SK-N-MC (cell line): ENCODE results near the gene GALNT14.

Experiments used
- EZH2 ChIP-seq: fragments of 200-600 bp; sonication (generic); IDR thresholded peaks from one replicate; pipeline ENCODE4 v1.6.1; 2017; ENCODE audit warnings: antibody characterized with exemption
- FOXP2 ChIP-seq: optimal IDR thresholded peaks from 2 replicates; pipeline ENCODE3; 2011; ENCODE audit warnings: mild to moderate bottlenecking, moderate library complexity; ENCODE audit not compliant: insufficient read depth; ENCODE audit errors: extremely low read length, control extremely low read depth
- POLR2AphosphoS5 ChIP-seq: IDR thresholded peaks from 2 replicates; pipeline ENCODE4 v1.6.1; 2012; ENCODE audit warnings: mild to moderate bottlenecking, low read depth, low read length, borderline replicate concordance

DNA sequence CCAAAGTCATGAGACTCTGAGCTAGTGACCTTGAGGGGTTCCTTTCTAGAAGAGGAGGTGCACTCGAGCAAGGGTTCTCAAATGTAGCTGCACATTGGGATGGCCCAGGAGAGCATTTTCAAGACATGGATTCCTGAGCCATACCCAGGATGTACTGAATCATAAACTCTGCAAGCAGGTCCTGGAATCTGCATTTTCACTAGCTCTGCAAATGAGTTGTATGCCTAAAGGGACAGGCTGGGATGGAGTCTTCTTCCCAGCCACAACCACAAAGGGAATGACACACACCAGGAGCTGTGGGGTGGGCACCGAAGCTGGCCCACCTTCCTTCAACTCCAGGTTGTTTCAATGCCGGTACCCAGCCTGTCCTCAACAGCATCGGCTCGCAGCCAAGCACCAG, 90.6 kb downstream of the GALNT14 start:
- TF ChIP-seq POLR2AphosphoS5, result no peak
- TF ChIP-seq EZH2, result no peak
- TF ChIP-seq FOXP2, result no peak
